ENCODE measurements around the gene PLA2G4B.
"Not testable (repeated sequence)": the region's sequence is repeated elsewhere in the genome, so short reads cannot be mapped to it uniquely, and the experiment has no call there.

The PLA2G4B gene

DNA sequence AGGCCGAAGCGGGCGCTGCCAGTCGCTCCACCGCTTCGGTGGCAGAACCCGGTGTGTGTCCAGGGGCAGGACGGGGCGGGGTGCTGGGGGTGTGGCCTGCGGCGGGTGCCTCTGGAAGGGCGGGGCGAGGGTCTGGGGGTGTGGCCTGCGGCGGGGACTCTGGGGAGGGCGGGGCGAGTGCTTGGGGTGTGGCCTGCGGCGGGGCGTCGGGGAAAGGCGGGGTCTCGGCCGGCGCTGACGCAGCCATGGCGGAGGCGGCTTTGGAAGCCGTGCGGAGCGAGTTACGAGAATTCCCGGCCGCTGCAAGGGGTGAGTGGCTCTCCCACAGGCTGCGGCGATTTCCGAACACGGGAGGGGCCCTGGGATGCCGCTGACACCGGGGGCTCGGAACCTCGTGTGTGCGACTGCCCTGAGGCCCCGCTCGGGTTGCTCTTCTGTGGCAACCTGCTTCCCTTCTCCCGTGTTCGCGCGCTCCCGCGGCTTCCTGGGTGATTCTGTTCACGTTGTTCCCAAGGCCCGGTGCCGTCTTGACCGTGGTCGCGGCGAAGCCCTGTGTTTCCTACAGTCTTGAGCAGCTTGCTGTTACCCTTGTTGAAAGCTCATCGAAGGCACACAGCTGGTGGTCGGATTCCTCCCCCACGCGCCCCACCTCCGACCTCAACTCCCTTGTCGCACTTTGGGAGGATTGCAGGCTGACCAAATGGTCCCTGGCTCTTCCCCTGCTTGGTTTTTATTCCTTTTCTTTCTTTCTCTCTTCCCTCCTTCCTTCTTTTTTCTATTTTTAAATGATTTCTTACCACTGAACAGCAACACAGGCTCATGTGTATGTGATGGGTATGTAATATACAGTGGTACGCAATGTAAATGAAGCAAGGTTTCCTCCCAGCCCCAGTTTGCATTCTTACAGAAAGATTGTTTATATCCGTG is 10.5 kb upstream of the PLA2G4B start, which contains the start of gene JMJD7:
Gene JMJD7 (plus strand): TSS at position 213 of the 927 bp plus-strand sequence. CDS start 33 bp downstream, at position 246.
- peak; percentile 83 for DNase-seq

DNA sequence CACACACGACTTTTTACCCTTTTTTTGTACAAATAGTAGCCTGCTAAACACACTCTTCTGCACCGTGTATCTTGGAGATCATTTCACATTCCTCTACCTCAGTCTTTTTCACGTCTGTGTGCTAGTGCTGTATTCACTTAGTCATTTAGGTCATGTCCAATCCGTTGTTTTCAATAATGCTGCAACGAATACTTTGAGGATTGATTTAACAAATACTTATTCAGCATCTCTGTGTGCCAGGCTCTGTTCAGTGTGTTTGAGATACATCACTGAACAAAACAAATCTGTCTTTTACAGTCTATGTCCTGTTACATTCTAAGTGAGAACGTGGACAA is 9.9 kb upstream of the PLA2G4B start:
- DNase-seq: peak; percentile 5

DNA sequence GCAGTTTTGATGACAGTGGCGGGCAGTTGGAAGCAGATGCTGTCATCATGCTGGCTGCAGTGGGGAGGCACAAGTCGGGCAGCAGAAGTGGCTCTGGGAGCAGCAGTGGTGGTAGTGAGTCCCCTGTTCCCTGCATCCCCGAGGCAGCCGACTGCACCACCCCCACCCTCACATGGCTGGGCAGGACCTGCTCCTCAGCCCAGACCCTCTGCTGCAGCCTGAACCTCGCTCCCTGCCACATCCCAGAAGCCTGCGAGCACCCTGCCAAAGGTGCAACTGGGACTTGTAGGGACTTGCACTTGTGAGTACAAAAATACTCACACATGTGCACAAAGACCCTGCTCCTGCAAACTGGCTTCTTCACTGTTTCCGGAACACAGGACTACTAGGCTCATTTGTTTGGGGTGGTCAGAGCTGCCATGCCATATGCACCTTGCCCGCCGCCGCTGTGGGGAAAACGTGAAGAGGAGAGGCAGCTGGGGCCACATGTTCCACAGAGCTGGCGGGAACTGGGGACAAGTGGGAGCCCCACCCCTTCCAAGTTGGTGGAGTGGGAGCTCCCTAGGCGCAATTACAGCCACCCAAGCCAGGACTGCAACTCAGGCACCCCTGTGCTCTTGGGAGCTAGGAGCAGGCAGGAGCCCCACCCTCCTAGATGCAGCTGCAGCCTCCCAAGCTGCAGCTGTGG is 8.5 kb upstream of the PLA2G4B start:
- DNase-seq: no peak

DNA sequence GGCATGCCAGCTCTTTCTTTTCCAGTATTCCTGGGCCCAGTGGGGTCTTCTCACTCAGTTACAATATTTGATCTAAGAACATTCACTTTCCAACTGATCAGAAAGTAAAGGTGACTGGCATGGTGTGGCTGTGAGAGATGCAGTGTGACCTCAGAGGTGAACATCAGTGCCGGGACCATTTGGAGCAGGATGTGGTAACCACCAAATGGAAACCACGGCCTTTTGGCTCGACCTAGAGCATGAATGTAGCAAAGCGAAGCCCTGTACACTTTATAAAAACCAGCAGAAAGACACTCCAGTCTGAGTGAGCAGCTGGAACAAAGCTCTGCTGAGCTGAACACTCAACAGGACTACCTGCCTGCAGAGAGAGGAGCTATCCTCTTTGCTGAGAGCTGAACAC is 7.4 kb upstream of the PLA2G4B start:
- DNase-seq: not testable (repeated sequence)

DNA sequence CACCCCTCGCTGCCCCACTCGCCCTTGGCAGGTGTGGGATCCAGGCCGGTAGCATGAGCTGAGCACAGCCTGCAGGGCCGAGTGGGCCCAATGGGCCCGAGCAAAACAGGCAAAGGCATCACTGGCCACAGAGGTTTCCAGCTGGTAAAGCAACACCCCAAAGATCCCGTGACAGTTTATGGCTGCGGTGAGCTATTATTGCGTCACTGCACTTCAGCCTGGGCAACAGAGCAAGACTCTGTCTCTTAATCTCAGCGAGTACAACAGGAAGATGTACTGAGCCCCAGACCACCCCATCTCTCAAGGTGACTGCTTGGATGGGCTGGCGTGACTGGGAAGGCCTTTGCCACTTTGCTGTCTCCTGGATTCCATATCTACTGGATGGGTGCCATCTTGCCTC is 6.4 kb upstream of the PLA2G4B start:
- no peak for DNase-seq

DNA sequence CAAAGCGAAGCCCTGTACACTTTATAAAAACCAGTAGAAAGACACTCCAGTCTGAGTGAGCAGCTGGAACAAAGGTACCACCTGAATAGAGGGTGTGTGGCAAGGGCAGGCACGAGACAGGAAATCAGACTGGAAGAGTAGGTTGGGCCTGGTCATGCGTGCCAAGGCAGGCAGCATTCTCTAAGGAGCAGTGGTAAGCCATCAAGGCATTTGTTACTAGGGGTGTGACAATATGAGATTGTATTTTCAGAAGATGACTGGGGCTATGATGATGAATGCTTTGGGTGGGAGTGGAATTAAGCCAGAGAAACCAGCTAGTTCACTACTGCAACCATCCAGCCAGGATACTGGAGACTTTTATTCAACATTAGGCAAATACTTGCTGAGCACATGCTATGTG is 5.8 kb upstream of the PLA2G4B start:
- no peak for DNase-seq

DNA sequence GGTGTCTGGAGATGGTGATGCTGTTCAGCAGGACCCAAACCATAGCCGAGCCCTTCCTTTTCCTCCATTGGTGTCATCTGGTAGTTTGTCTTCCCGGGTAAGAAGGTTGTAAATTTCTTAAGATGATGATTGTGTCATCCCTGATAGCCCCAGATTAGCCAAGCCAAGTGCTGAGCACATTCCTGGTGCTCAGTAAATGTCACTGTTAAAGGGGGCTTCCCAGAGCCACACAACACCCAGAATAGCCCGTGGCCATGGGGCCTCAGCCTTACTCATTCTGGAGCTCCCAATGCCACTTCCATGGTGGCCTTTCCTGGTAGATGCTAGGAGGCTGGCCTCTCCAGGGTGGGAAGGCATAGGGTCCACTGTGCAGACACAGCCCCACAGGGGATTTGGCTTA is 4.6 kb upstream of the PLA2G4B start:
- no peak for DNase-seq

DNA sequence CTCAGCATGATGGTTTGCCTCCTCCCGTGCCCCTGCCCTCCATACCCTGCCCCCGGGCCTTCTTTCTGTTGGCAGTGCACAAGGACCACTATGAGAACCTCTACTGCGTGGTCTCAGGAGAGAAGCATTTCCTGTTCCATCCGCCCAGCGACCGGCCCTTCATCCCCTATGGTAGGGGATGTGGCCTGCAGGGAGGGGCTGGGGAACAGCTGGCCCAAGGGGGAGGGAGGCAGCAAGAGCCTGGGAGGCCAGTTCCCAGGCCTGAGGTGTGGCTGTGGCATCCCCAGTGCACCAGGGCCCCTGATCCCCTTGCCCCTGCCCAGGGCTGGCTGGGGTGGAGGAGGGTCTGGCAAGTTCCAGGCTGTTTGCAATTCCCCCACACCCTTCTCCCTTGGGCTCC is 2.6 kb upstream of the PLA2G4B start:
- DNase-seq: peak; percentile 7

DNA sequence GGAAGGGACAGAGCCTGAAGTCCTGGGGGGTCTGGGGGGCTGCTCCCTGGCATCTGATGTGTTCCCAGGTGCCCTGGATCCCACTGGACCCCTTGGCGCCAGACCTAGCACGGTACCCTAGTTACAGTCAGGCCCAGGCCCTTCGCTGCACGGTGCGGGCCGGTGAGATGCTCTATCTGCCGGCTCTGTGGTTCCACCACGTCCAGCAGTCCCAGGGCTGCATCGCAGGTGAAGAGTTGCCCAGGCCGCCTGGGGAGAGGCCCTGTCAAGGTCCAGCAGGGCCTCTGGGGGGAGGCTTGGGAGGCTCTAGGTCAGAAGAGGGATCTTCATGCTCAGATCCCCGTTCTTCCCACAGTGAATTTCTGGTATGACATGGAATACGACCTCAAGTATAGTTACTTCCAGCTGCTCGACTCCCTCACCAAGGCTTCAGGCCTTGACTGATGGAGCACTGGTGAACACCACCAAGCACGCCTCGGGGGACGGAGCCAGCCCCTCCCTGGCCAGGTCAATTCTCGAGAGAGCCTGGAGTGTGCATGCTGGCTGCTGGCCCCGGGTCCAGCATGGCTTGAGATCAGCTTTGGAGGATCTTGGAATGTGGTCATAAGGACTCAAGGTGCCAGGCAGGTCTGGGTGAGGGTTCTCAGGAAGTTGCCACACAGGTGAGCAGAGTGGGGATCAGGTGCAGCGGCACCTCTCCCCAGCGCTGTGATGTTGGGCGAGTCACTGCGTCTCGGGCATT is 1.8 kb upstream of the PLA2G4B start:
- no peak for DNase-seq

DNA sequence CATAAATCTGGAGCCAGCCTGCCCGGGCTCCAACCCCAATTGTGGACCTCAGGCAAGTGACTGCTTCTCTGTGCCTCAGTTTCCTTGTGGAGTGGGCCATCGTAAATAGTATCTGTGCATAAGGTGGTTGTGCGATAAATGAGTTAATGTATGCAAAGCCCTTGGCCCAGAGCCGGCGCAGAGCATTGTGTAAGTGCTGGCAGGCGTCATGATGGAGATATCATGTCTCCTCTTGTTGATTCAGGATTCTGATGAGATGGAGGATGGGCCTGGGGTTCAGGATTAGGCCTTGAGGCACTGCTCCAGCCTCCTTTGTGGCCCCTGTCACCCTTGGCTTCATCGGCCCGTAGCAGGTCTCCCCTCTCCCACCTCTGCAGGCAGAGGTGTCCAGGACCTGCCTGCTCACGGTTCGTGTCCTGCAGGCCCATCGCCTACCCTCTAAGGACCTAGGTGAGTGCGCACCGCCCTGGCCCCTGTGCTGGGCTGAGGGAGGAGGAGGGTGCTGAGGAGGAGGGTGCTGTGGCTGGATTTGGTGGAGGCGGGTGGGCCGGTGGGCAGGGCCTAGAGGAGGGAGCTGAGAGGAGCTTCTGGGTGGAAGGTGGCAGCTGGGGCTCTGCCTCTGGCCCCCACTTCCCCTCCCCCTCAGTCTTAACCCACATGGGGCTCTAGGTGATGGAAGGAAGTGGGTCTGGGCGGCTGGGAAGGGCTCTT is 1.3 kb downstream of the PLA2G4B start:
- no peak for DNase-seq

DNA sequence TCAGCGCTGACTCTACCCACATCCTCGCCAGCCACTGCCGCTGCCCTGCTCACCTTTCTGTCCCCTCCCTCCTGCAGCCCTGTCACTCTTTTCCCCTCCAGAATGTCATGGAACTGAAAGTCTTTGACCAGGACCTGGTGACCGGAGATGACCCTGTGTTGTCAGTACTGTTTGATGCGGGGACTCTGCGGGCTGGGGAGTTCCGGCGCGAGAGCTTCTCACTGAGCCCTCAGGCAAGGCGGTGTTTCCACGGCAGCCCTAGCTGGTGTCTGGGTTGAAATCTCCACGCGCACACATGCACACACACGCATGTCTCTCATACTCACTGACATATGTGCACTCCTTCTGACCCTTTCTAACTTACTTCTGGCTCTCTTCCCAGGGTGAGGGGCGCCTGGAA is 2.0 kb downstream of the PLA2G4B start:
- DNase-seq: no peak

DNA sequence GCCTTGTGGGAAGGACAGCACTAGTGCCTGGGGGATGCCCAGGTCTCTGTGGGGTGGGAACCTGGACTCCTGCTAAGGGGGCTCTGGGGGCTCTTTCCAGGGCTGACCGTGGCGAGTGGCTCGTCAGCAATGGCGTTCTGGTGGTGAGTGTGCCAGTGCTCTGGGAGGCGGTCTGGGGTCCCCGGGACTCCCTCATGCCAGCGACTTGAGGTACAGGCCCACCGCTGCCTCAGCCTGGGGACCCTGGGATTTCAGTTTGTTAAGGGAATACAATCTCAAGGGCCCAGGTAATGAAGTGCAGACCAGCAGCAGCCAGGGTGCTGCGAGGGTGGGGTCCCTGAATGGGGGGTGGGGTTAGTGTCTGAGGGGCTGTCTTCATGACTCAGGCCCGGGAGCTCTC is 2.5 kb downstream of the PLA2G4B start:
- DNase-seq: no peak

DNA sequence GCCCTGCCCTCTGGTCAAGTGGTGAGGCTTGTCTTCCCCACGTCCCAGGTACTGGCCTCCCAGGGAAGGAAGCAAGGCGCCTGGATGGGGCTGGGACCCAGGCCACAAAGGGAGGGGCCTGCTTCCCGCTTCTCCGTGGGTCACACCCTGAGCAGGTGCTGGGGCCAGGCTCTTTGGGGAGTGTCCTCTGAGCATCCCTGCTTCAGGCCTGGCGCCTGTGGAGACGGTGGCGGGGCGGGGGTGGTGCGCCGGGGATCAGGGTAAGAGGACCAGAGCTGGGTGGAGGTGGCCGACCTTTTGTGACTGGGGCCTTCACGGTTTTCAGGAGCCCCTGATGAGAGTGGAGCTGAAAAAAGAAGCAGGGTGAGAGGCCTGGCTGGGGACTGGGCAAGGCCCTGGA is 3.6 kb downstream of the PLA2G4B start:
- no peak for DNase-seq

DNA sequence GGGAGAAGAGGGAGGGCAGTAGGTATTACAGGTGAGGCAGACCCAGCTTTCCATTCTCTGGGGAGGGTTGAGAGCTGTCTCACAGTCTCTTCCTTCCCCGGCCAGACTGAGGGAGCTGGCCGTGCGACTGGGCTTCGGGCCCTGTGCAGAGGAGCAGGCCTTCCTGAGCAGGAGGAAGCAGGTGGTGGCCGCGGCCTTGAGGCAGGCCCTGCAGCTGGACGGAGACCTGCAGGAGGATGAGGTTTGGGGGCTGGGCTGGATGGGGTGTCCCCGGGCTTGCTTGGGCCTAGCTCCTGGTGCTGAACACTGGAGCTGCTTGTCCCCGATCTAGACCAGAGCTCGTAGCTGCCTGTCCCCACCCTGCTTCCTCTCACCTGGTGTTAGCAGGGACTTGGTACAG is 4.9 kb downstream of the PLA2G4B start:
- DNase-seq: no peak

DNA sequence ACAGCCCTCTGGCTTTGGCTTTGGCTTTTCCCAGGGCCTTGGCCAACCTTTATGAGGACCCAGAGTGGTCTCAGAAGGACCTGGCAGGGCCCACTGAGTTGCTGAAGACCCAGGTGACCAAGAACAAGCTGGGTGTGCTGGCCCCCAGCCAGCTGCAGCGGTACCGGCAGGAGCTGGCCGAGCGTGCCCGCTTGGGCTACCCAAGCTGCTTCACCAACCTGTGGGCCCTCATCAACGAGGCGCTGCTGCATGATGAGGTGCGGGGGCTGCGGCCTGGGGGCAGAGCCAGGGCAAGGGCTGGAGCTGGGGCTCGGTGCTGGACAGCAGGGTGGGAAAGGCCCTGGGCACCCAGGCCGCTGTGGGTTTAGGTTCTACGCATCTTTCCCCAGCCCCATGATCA is 6.2 kb downstream of the PLA2G4B start:
- DNase-seq: no peak

DNA sequence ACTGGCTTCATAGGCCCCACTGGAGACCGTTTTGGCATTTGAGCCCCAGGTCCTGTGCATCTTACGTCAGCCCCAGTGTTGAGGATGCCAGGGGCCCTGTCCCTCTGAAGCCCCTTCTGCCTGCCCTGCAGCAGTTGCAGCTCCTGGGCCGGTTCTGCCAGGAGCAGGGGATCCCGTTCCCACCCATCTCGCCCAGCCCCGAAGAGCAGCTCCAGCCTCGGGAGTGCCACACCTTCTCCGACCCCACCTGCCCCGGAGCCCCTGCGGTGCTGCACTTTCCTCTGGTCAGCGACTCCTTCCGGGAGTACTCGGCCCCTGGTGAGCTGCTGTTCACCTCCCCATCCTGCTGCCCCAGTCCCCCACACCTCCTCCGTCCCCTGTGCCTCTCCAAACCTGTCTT is 8.6 kb downstream of the PLA2G4B start:
- no peak for DNase-seq

DNA sequence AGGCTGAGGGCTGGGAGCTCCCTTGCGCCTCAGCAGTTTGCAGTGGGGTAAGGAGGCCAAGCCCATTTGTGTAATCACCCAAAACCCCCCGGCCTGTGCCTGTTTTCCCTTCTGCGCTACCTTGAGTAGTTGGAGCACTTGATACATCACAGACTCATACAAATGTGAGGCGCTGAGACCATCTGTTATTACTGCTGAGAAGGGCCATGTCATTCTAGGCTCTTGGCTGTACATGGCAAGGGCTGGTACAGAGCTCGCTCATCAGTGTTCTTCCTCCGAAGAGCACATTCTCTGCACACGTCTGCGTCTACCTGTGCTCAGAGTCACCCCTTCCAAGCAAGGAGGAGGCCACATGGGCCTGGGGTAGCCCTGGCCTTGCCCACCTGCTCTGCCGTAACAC is 9.3 kb downstream of the PLA2G4B start:
- no peak for DNase-seq

DNA sequence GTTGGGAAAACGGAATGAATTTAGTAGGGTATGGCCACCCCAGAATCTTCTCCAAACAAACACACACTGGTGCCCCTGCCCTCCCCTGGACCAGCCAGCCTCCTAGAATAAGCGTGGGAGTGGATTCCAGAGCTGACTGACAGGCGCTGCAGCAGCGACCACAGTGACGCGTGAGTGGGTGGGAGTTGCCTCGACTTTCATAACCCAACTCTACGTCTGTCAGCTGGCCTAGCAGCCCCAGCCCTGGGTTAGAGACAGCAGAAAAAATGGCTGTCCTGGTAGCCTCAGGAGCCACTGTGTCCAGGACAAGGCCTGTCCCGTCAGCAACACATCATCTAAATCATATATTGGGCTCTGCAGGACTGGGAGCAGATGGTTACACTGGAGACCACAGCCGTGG is 10.0 kb downstream of the PLA2G4B start:
- no peak for DNase-seq

DNA sequence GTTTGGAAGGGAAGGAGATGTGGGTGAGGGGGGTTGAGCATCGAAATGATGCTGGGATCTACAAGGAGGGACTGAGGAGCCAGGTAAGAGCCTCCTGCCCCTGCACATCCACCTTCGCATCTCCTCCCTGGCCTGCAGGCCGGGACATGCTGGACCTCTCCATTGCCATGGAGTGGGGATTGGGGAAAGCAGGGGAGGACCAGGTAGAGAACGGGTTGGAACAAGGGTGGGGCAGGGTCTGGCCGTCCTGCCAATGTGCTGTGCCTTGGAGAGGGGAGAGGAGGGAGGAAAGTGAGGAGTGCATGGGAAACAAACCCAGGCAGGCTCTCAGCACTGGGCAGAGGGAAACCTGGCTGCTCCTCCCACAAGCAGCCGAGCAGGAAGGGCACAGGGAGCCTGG is 10.6 kb downstream of the PLA2G4B start:
- no peak for DNase-seq

DNA sequence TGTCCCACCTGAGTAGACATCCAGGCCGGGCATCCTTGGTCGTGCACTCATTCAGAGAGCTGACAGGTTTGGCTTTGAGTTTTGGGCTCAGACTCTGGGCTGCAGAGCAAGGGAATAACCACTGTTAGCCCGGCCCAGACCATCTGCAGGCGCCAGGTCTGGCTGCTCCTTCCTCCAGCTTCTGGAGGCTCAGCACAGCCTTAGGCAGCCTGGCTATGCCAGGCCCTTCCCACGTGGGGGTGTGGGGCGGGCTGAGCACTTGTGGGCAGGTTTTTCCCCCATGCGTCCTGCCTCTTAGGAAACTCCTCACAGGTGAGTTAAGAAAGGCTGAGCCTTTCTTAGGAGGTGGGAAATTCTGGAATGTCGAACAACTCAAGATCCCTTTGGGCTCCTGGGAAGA is 11.2 kb downstream of the PLA2G4B start:
- DNase-seq: no peak

DNA sequence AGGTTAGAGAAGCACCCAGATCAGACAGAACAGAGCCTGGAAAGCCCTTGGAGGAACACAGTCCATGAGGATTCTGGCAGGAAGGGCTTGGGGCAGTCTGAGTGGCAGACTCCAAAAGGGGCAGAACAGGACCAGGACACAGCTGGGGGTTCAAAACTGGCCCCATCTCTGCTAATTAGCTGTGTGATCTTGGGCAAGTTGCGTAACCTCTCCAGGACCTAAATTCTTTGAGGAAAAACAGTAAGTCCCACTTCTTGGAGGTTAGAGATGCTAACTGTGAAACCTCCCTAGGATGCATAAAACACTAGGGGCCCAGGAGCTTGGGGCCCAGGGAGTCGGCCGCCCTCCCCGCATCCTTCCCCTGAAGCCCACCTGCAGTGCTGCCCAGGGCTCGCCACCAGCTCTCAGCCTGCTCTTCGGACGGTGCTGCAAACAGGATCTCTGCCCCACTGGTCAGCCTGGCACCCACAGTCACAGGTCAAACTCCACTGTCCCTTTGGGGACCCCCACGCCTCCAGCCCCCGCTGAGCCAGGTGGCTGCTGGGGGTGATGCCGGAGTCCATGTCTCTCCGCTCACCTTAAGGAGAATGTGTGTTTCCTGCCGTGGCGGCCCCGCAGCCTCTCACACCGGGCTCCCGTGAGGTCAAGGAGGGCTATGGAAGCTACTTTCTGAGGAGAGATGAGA is 12.0 kb downstream of the PLA2G4B start:
- no peak for DNase-seq

DNA sequence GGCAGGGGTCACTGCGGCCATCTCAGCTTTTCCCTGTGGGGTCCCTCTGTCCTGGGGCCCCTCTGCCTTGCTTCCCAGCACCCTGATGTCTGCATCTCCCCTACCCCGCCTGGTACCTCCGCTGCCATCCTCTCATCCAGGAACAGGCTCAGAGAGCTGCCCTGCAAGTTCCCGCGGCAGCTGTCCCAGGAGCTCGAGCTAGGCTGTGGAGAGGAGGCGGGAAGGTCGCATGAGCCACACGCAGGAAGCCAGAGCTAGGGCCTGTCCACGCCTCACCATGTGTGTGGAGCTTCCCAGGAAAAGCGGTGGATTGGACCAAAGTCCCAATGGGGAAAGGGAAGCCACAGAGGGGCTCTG is 12.5 kb downstream of the PLA2G4B start:
- no peak for DNase-seq
